ENCODE data around the gene TGFB1. TPM values are rescaled to one million over a fixed set of nuclear protein-coding genes. Genes with fewer than 3 reads are reported as not detected.

The TGFB1 gene
- polyA plus RNA-seq, 3 donors, result 30.6 to 138 (median 42.2) TPM

GRCh38 chr19:41321600-41322270 is 32.0 kb downstream of the TGFB1 start:
- no peaks in the 10 kb centered on the region for H3K9me3 ChIP-seq (replicated peaks in 1 of 2; ENCODE audit: control insufficient read depth in 1 of 2, insufficient read depth in 1 of 2, low read length in 2 of 2)
- no peak overlapping the region for H2AFZ ChIP-seq (ENCODE audit: insufficient read depth, low read depth, low read length, poor library complexity, severe bottlenecking)
- peaks cover 52 to 60% of the 10 kb centered on the region in 2 donors for H3K36me3 ChIP-seq (replicated peaks in 1 of 2; ENCODE audit: control insufficient read depth in 1 of 2, insufficient read depth in 2 of 2, low read length in 2 of 2)
- no peak overlapping the region for H3K9ac ChIP-seq (ENCODE audit: insufficient read depth, low read length, poor library complexity, severe bottlenecking)
- H3K4me1 ChIP-seq (ENCODE audit: control insufficient read depth in 1 of 2, insufficient read depth in 2 of 2, low read length in 2 of 2), result peaks cover 56% of the 10 kb centered on the region in 2 donors
- peak; percentile 78 for TF ChIP-seq CTCF (IDR thresholded peaks at IDR 0.05)
- Mint-ChIP-seq H3K9me3 (peaks cover 0 to 1% (median 0%) of the 10 kb centered on the region in 7 donors), H3K4me3 (no peak overlapping the region), H3K27ac (peak overlapping the region; percentile 50 to 96 (median 82)), H3K36me3 (peaks cover 62 to 79% of the 10 kb centered on the region in 2 donors), H3K4me1 (peaks cover 52% of the 10 kb centered on the region), H3K27me3 (ENCODE audit: low read depth in 3 of 3) (peaks cover 0 to 1% (median 0%) of the 10 kb centered on the region in 3 donors)
- H3K27ac ChIP-seq (ENCODE audit: low read depth in 1 of 2, low read length in 2 of 2), result peak overlapping the region; percentile 30 to 96
- DNase-seq, result peak in 2 of 3 donors; percentile 69 to 72
- no peak overlapping the region for H3K4me2 ChIP-seq (replicated peaks; ENCODE audit: extremely low read depth, low read length, poor library complexity, severe bottlenecking)
- H3K79me2 ChIP-seq (ENCODE audit: insufficient read depth, low read length), result peaks cover 36% of the 10 kb centered on the region
- 61% methylated on average over 9 of the region's 10 CpGs for WGBS (ENCODE audit: insufficient coverage)
- peaks cover 95% of the 10 kb centered on the region for H4K20me1 ChIP-seq (ENCODE audit: insufficient read depth, low read length)
- no peaks in the 10 kb centered on the region for H3K27me3 ChIP-seq (ENCODE audit: control insufficient read depth in 2 of 2, insufficient read depth in 2 of 2, low read length in 2 of 2)
- H3K4me3 ChIP-seq (replicated peaks in 1 of 3; ENCODE audit: low read depth in 2 of 3, low read length in 3 of 3), result no peak overlapping the region
- intact Hi-C loops (cut with micrococcal nuclease), result no loop called here

GRCh38 chr19:41321204-41321599 is 32.5 kb downstream of the TGFB1 start:
- Mint-ChIP-seq H3K27me3 (ENCODE audit: low read depth in 3 of 3) (peaks cover 0 to 1% (median 0%) of the 10 kb centered on the region in 3 donors), H3K9me3 (peaks cover 0 to 1% (median 0%) of the 10 kb centered on the region in 7 donors), H3K4me3 (no peak overlapping the region), H3K27ac (peak overlapping the region in 5 of 7 donors; percentile 25 to 84 (median 69)), H3K4me1 (peaks cover 47% of the 10 kb centered on the region), H3K36me3 (peaks cover 64 to 81% of the 10 kb centered on the region in 2 donors)
- H3K4me1 ChIP-seq (ENCODE audit: control insufficient read depth in 1 of 2, insufficient read depth in 2 of 2, low read length in 2 of 2), result peaks cover 50 to 51% of the 10 kb centered on the region in 2 donors
- H3K4me3 ChIP-seq (replicated peaks in 1 of 3; ENCODE audit: low read depth in 2 of 3, low read length in 3 of 3), result no peak overlapping the region
- H3K36me3 ChIP-seq (replicated peaks in 1 of 2; ENCODE audit: control insufficient read depth in 1 of 2, insufficient read depth in 2 of 2, low read length in 2 of 2), result peaks cover 57 to 65% of the 10 kb centered on the region in 2 donors
- no peaks in the 10 kb centered on the region for H3K9me3 ChIP-seq (replicated peaks in 1 of 2; ENCODE audit: control insufficient read depth in 1 of 2, insufficient read depth in 1 of 2, low read length in 2 of 2)
- no peak overlapping the region for H2AFZ ChIP-seq (ENCODE audit: insufficient read depth, low read depth, low read length, poor library complexity, severe bottlenecking)
- WGBS (ENCODE audit: insufficient coverage), result 66% methylated on average over 7 of the region's 7 CpGs
- H3K27me3 ChIP-seq (ENCODE audit: control insufficient read depth in 2 of 2, insufficient read depth in 2 of 2, low read length in 2 of 2), result no peaks in the 10 kb centered on the region
- no peak for DNase-seq
- peaks cover 35% of the 10 kb centered on the region for H3K79me2 ChIP-seq (ENCODE audit: insufficient read depth, low read length)
- peak overlapping the region in 1 of 2 donors; percentile 96 for H3K27ac ChIP-seq (ENCODE audit: low read depth in 1 of 2, low read length in 2 of 2)
- H3K9ac ChIP-seq (ENCODE audit: insufficient read depth, low read length, poor library complexity, severe bottlenecking), result no peak overlapping the region
- no peak overlapping the region for H3K4me2 ChIP-seq (replicated peaks; ENCODE audit: extremely low read depth, low read length, poor library complexity, severe bottlenecking)
- no peak for TF ChIP-seq CTCF (IDR thresholded peaks at IDR 0.05)
- intact Hi-C loops (cut with micrococcal nuclease), result no loop called here
- peaks cover 98% of the 10 kb centered on the region for H4K20me1 ChIP-seq (ENCODE audit: insufficient read depth, low read length)
